GM12874 (cell line): ENCODE measurements around the gene CSRP2.

ENCODE experiments used
- CTCF ChIP-seq: IDR thresholded peaks from 2 replicates; pipeline ENCODE4 v1.5.1; 2011; ENCODE audit warnings: low read depth, mild to moderate bottlenecking, control low read depth, low read length, moderate library complexity; ENCODE audit not compliant: insufficient read depth

CSRP2 gene

GRCh38 chr12:76878899-76879709 is at the start of gene CSRP2:
Gene CSRP2, minus strand, starts transcription at chr12:76879019. Its CDS starts 12,759 bp downstream, at chr12:76866260.
- TF ChIP-seq CTCF = no peak

GRCh38 chr12:76927170-76927784 is 48.5 kb upstream of the CSRP2 start:
- peak; percentile 65 for TF ChIP-seq CTCF

- no peak for TF ChIP-seq CTCF
Observed at GRCh38 chr12:76925135-76925534, 46.3 kb upstream of the CSRP2 start.

- no peak for TF ChIP-seq CTCF
Observed at GRCh38 chr12:76922866-76923265, 44.0 kb upstream of the CSRP2 start.

- TF ChIP-seq CTCF = no peak
Observed at GRCh38 chr12:76921891-76922664, 43.3 kb upstream of the CSRP2 start.

- no peak for TF ChIP-seq CTCF
Observed at GRCh38 chr12:76921100-76921471, 42.3 kb upstream of the CSRP2 start.
